Karpas-422 (cell line): ENCODE measurements around the gene SVBP. TPM values are rescaled to one million over a fixed set of nuclear protein-coding genes. Genes with fewer than 3 reads are reported as not detected.

Experiments
- DNase-seq: peaks from one replicate; pipeline ENCODE4 v3.0.0-alpha.2; 2015
- H2AFZ ChIP-seq: fragments of 200-600 bp; sonication (generic); 2 replicates; pipeline ENCODE4 v1.6.1; 2014; ENCODE audit warnings: antibody characterized with exemption, low read length, mixed read lengths
- H3K27ac ChIP-seq: fragments of 200-600 bp; sonication (generic); 2 replicates; pipeline ENCODE4 v1.5.1; 2014; ENCODE audit warnings: mild to moderate bottlenecking, low read length, moderate library complexity
- H3K27me3 ChIP-seq: fragments of 200-600 bp; sonication (generic); 2 replicates; pipeline ENCODE4 v1.6.1; 2014; ENCODE audit warnings: low read length, mixed read lengths
- H3K36me3 ChIP-seq: fragments of 200-600 bp; sonication (generic); 2 replicates; pipeline ENCODE4 v1.6.1; 2014; ENCODE audit warnings: low read length, mixed read lengths; ENCODE audit not compliant: insufficient read depth
- H3K4me1 ChIP-seq: fragments of 200-600 bp; sonication (generic); 2 replicates; pipeline ENCODE4 v1.6.1; 2014; ENCODE audit warnings: mild to moderate bottlenecking, low read length, mixed read lengths
- H3K4me2 ChIP-seq: fragments of 200-600 bp; sonication (generic); 2 replicates; pipeline ENCODE4 v1.6.1; 2014; ENCODE audit warnings: low read length, low read depth, mild to moderate bottlenecking; ENCODE audit not compliant: poor library complexity, severe bottlenecking
- H3K4me3 ChIP-seq: fragments of 200-600 bp; sonication (generic); 2 replicates; pipeline ENCODE4 v1.5.1; 2014; ENCODE audit warnings: mild to moderate bottlenecking, antibody characterized with exemption, low read length, mixed read lengths
- H3K79me2 ChIP-seq: fragments of 200-600 bp; sonication (generic); 2 replicates; pipeline ENCODE4 v1.6.1; 2014; ENCODE audit warnings: mild to moderate bottlenecking, low read length, mixed read lengths
- H3K9ac ChIP-seq: fragments of 200-600 bp; sonication (generic); 2 replicates; pipeline ENCODE4 v1.6.0; 2014; ENCODE audit warnings: low read length
- H3K9me2 ChIP-seq: fragments of 200-600 bp; sonication (generic), shearing (Covaris generic); replicated peaks from 2 replicates; pipeline ENCODE4 v1.6.0; 2014; ENCODE audit warnings: mild to moderate bottlenecking, low read length, moderate library complexity; ENCODE audit not compliant: insufficient read depth
- H3K9me3 ChIP-seq: fragments of 300-700, 200-600 bp; sonication (generic); 2 replicates; pipeline ENCODE4 v1.6.1; 2014; ENCODE audit warnings: low read length, mixed read lengths
- H4K20me1 ChIP-seq: fragments of 200-600 bp; sonication (generic); 2 replicates; pipeline ENCODE4 v1.6.1; 2014; ENCODE audit warnings: mild to moderate bottlenecking, antibody characterized with exemption, low read length, low read depth; ENCODE audit not compliant: insufficient read depth
- total RNA-seq: library from RNA; depleted of rRNA; stranded (reverse); fragments of >200 nt; shearing (Covaris generic); gene quantifications from 2 replicates; pipeline ENCODE4 v1.2.3, GENCODE V29; 2014; ENCODE audit warnings: low replicate concordance

The SVBP gene
- total RNA-seq, 1 experiment from 2014 or later = 18.2 TPM

DNA sequence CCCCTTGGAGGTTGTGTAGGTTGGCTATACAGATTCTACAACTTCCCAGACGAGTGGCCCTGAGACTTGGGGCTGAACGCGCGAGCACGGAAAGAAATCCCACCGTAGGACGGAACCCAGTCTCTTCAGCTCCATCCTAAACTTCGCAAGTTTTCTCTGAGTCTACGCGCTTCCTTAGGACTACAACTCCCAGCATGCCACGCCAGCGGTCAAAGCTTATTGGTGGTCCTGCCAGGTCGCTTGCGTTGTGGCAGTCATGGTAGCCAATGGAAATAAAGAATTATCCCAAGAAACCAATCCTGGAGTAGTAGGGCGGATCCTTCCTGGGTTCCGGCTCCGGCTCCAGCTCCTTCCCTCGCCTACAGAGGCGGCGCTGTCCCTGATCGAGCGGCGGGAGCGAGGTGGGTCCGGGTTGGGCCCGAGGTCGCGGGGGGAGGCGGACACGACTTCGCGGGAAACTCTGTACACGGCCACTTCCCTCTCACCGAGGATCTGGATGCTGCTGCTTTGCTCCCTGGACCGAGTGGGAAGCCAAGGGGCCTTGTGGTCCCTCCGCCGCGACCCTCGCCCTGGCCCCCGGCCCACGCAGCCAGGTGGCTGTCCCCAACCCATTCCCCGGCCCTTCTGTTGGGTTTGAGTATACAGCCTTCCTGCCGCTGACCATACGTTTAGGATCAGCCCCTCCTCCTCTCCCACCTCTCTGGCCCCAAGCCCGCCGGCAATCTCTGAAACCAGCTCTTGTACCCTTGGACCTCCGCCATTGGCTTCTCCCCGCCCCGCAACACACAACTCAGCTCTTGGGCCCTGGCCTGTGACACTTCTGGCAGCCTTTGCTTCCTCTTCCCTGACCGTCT is 29.3 kb upstream of the SVBP start, which contains the start of gene ZNF691:
ZNF691 (plus strand) TSS at position 357 of the 854 bp plus-strand sequence. CDS start 3,046 bp downstream, outside the sequence.
- no peaks in the 10 kb centered on the region for H4K20me1 ChIP-seq
- H3K27ac ChIP-seq = peak within 1 kb of the TSS; percentile 62
- no peaks in the 10 kb centered on the region for H3K9me2 ChIP-seq
- H3K4me2 ChIP-seq = peak within 1 kb of the TSS; percentile 83
- peak; percentile 98 for DNase-seq
- peaks cover 22% of the 10 kb centered on the region for H3K36me3 ChIP-seq
- peaks cover 27% of the 10 kb centered on the region for H3K79me2 ChIP-seq
- peak within 1 kb of the TSS; percentile 81 for H3K4me3 ChIP-seq
- H3K4me1 ChIP-seq = peaks cover 46% of the 10 kb centered on the region
- H3K9ac ChIP-seq = peak within 1 kb of the TSS; percentile 88
- H3K27me3 ChIP-seq = no peaks in the 10 kb centered on the region
- H2AFZ ChIP-seq = peak within 1 kb of the TSS; percentile 90
- H3K9me3 ChIP-seq = no peaks in the 10 kb centered on the region

DNA sequence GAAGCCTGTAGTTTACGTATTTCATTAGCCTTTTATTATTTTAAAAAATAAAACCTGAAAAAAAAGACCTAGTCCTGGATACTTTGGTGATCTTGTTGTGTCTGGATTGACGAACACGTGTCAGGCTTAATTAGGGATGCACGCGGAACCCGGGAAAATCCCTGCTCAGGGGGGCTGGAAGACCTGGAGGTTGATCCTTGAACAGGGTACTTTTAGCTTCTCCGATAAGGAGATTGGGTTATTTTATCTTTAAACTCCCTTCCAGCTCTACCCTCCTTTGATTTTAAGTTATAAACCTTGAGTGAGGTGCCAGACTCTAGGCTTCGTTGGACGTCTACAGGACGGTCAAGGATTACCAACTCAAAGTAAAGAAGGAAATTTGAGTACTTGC is 28.7 kb upstream of the SVBP start:
- no peaks in the 10 kb centered on the region for H4K20me1 ChIP-seq
- H3K79me2 ChIP-seq = peaks cover 27% of the 10 kb centered on the region
- no peak for DNase-seq
- peaks cover 16% of the 10 kb centered on the region for H3K36me3 ChIP-seq
- H3K4me3 ChIP-seq = peak overlapping the region; percentile 81
- no peak overlapping the region for H3K27ac ChIP-seq
- peaks cover 40% of the 10 kb centered on the region for H3K4me1 ChIP-seq
- no peaks in the 10 kb centered on the region for H3K9me2 ChIP-seq
- H3K4me2 ChIP-seq = peak overlapping the region; percentile 83
- no peaks in the 10 kb centered on the region for H3K9me3 ChIP-seq
- H3K27me3 ChIP-seq = no peaks in the 10 kb centered on the region
- H3K9ac ChIP-seq = peak overlapping the region; percentile 70
- H2AFZ ChIP-seq = peak overlapping the region; percentile 90

DNA sequence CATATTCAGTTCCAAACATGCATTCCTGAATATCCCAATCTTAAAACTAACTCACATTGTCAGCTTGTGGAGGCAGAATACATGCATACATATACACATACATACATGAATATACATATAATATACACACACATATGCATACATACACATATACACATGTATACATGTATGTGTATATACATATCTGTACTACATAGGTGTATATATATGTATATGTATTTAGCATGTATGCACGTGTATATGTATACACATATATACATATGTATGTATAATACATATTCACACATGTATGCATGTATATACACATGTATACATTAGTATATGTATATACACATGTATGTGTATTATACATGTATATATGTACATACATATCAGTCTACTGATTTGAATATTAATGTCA is 28.0 kb upstream of the SVBP start:
- no peak for DNase-seq
- no peak overlapping the region for H3K4me3 ChIP-seq
- no peaks in the 10 kb centered on the region for H3K27me3 ChIP-seq
- H3K79me2 ChIP-seq = peaks cover 27% of the 10 kb centered on the region
- H3K4me2 ChIP-seq = peak overlapping the region; percentile 83
- H4K20me1 ChIP-seq = no peaks in the 10 kb centered on the region
- H3K4me1 ChIP-seq = peaks cover 33% of the 10 kb centered on the region
- peaks cover 9% of the 10 kb centered on the region for H3K36me3 ChIP-seq
- no peaks in the 10 kb centered on the region for H3K9me3 ChIP-seq
- no peaks in the 10 kb centered on the region for H3K9me2 ChIP-seq
- H3K27ac ChIP-seq = no peak overlapping the region
- no peak overlapping the region for H3K9ac ChIP-seq
- H2AFZ ChIP-seq = no peak overlapping the region

DNA sequence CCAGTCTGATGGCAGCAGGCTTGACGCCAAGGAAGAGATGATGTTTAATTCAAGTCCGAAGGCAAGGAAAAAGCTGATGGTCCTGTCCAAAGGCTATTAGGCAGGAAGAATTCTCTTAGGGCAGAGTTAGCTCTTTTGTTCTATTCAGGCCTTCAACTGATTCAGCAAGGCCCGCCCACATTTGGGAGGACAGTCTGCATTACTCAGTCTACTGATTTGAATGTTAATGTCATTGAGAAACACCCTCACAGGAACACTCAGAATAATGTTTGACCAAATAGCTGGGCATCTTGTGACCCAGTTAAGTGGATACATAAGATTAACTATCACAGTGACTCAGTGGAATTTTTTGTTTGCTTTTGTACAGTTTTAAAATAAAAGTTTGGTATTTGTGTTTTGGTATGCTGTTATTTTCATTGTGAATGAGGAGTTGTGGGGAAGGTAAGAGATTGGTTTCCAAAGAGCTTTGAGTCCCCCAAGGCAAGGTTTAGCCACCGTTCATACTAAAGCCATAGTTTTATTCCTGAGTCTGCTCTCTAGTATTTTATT is 27.5 kb upstream of the SVBP start:
- no peaks in the 10 kb centered on the region for H3K9me2 ChIP-seq
- H3K27ac ChIP-seq = no peak overlapping the region
- peaks cover 4% of the 10 kb centered on the region for H3K36me3 ChIP-seq
- H3K27me3 ChIP-seq = no peaks in the 10 kb centered on the region
- H3K4me3 ChIP-seq = no peak overlapping the region
- H3K9ac ChIP-seq = no peak overlapping the region
- no peaks in the 10 kb centered on the region for H3K9me3 ChIP-seq
- peaks cover 30% of the 10 kb centered on the region for H3K4me1 ChIP-seq
- H4K20me1 ChIP-seq = no peaks in the 10 kb centered on the region
- no peak overlapping the region for H2AFZ ChIP-seq
- H3K79me2 ChIP-seq = peaks cover 24% of the 10 kb centered on the region
- no peak overlapping the region for H3K4me2 ChIP-seq
- DNase-seq = no peak

DNA sequence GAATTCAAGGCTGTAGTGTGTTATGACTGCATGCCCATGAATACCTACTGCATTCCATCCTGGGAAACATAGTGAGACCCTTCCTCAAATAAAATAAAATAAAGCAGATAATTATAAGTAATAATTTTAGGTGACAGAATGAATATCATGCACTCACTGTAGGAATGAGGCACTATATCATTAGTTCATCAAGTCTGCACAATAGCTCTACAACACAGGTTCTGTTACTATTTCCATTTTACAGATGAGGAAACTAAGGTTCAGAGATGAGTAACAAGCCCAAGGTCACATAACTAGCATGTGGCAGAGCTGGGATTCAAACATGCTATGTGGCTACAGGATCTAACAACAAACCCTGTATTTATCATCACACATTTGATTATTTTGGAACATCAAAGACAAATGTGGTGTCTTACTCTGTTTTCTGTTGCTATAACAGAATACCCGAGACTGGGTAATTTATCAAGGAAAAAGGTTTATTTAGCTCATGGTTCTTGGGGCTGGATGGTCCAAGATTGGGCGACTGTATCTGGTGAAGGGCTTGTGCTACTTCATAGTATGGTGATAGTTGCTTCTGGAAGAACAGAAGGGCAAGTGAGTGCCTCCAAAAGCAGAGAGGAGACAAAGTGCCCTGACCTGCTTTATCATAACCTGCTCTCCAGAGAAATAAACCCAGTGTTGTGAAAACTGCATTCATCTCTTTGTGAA is 24.4 kb upstream of the SVBP start:
- Histone ChIP-seq H3K36me3 (no peaks in the 10 kb centered on the region), H2AFZ (no peak overlapping the region), H3K9me3 (no peaks in the 10 kb centered on the region), H3K27me3 (no peaks in the 10 kb centered on the region), H3K9ac (no peak overlapping the region), H3K79me2 (peaks cover 1% of the 10 kb centered on the region), H3K4me2 (no peak overlapping the region), H4K20me1 (no peaks in the 10 kb centered on the region), H3K9me2 (no peaks in the 10 kb centered on the region), H3K27ac (no peak overlapping the region), H3K4me1 (peaks cover 18% of the 10 kb centered on the region), H3K4me3 (no peak overlapping the region)
- DNase-seq = no peak

DNA sequence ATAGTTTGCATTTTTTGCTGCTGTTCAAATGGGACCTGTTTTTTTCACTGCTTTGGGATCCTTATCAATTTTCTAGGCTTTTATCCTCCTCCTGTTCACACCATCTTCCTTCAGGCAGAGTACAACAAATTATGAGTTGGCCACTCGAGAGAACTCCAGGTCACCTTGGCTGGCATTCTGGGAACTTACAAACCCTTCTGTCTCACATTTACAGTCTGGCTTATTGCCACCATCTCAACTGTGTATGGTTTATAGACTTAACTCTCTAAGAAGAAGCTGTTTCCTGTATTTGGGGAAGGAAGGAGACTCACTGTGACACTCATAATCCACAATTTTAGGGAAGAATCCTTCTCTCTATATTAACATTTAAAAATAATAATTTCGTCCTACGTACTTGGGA is 23.8 kb upstream of the SVBP start:
- H3K9ac ChIP-seq = no peak overlapping the region
- H3K9me2 ChIP-seq = no peaks in the 10 kb centered on the region
- H3K9me3 ChIP-seq = no peaks in the 10 kb centered on the region
- no peak for DNase-seq
- peaks cover 17% of the 10 kb centered on the region for H3K4me1 ChIP-seq
- no peaks in the 10 kb centered on the region for H3K36me3 ChIP-seq
- no peaks in the 10 kb centered on the region for H3K79me2 ChIP-seq
- H2AFZ ChIP-seq = no peak overlapping the region
- H4K20me1 ChIP-seq = no peaks in the 10 kb centered on the region
- H3K27ac ChIP-seq = no peak overlapping the region
- no peaks in the 10 kb centered on the region for H3K27me3 ChIP-seq
- H3K4me2 ChIP-seq = no peak overlapping the region
- H3K4me3 ChIP-seq = no peak overlapping the region

DNA sequence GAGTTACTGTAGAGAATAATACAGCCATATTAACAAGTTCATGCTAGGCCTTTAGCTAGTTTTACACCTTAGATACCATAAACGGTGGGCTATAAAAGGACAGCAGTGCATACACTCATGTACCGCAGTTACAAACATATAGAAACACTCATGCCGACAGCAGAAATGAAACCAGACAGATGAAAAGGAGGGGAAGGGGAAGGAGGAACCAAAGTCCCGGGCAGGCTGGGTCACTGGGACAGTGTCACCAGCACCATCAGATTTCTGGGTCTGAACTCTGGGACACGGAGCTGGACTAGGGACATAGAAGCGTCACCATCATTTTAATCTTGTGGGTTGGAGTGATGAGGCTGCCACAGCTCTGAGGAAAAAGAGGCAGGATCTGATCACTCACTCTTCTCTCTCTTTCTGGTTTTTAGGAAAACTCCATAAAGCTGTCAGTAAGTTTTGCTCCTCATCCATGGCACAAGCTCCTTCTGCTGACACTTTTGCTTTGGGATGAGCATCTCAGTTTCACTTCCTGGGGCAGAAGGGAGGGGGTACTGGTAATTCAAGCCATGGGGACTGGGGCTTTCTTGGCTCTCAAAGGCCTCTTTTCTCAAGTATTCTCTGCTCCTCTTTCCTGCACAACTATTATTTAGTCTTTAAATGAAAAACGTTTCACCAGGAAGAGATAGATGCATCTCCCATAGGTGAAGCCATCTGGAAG is 21.4 kb upstream of the SVBP start:
- H3K9ac ChIP-seq = peak overlapping the region; percentile 33; the same call in 1 of the 2 replicates
- no peak for DNase-seq
- no peaks in the 10 kb centered on the region for H3K9me2 ChIP-seq
- no peak overlapping the region for H3K4me3 ChIP-seq
- H3K4me1 ChIP-seq = peaks cover 15% of the 10 kb centered on the region
- H3K36me3 ChIP-seq = no peaks in the 10 kb centered on the region
- H3K79me2 ChIP-seq = no peaks in the 10 kb centered on the region
- H4K20me1 ChIP-seq = no peaks in the 10 kb centered on the region
- no peaks in the 10 kb centered on the region for H3K9me3 ChIP-seq
- H3K4me2 ChIP-seq = peak overlapping the region; percentile 9
- H3K27me3 ChIP-seq = no peaks in the 10 kb centered on the region
- no peak overlapping the region for H3K27ac ChIP-seq
- H2AFZ ChIP-seq = peak overlapping the region; percentile 39; the same call in 1 of the 2 replicates
